ENCODE results near the gene SLC66A1.
A peak's percentile ranks its signal among the peaks of the same experiment; 100 is the strongest.

The SLC66A1 gene

GRCh38 chr1:19325958-19326747 is 14.0 kb downstream of the SLC66A1 start:
- no peak for DNase-seq

DNA sequence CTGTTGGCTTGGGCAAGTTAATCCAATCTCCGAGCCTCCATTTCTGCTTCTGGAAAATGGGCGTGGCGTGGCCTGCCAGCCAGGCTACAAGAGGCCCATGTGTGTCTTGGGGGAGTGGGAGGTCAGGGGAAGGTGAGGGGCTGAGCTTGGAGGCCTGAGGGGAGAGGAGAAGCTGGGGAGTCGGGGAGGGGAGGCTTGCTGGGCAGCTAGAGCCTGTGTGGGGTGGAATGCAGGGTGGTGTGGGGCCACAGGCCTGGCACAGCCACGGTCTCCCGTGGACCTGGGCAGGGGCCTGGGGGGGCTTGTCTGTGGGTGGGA is 14.6 kb downstream of the SLC66A1 start:
- no peak for DNase-seq

- DNase-seq, result no peak
These were observed 15.2 kb downstream of the SLC66A1 start for GRCh38 chr1:19327301-19327700.

DNA sequence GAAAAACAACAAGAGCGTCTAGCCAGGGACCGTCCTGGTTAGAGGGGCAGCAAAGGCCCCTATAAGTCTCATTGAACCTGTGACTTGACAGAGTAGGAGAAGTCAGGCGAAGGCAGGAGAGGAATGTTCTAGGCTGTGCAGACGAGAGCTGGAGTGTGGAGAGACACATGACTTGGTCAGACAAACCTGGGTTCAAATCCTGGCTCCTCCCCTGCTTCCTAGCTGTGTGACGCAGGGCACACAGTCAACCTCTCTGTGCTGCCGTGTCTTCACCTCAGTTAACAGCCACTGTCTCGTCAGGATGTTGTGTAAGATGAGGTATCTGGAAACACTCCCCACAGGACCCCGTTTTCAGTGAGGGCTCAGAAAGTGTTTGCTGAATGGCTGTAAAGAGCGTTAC is 15.6 kb downstream of the SLC66A1 start:
- no peak for DNase-seq

- no peak for DNase-seq
These were observed 16.4 kb downstream of the SLC66A1 start for GRCh38 chr1:19328486-19328885.

DNA sequence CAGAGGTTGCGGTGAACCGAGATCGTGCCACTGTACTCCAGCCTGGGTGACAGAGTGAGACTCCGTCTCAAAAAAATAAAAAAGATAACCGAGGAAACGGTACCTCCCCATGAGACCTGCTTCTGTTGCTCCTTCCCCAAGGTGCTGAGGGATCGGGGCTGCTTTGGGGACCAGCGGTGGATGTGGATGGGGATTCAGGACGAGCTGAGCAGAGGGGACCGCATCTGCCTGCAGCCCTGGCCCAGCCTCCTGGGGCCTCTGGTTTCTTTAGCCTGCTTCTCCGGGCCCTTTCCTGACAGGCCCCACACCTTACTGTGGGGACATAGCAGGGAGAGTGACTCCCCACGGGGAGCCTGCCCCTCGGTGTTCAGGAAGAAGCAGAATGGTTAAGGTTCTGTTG is 17.1 kb downstream of the SLC66A1 start:
- no peak for DNase-seq

GRCh38 chr1:19329611-19330010 is 17.5 kb downstream of the SLC66A1 start:
- no peak for DNase-seq

- DNase-seq, result no peak
These were observed 18.5 kb downstream of the SLC66A1 start for GRCh38 chr1:19330449-19331135.

DNA sequence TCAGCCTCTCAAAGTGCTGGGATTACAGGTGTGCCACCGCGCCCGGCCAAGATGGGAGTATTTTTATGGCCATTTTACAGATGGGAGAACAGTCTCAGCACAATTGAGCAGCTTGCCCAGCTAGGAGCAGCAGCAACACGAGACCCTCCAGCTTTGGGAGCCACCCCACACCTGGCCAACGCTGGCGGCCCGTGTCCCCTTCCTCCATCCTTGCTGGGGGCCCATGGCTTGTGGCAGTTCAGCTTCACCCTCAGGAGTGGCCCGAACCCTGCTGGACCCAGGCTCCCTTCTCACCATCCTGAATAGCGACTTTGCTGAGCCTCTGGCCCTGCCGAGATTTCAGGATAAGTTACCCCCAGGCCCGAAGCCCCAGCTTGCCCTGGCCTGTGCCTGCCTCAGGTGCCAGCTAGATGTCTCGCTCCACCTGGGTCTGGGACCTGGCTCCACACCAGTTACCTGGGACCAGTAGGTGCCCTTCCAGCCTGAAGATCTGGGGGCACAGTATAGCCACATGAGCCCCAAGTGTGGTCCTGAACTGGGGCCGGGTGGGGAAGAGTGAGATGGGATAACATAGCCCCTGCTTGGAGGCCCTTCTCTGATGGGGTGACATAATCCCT is 19.2 kb downstream of the SLC66A1 start:
- no peak for DNase-seq

DNA sequence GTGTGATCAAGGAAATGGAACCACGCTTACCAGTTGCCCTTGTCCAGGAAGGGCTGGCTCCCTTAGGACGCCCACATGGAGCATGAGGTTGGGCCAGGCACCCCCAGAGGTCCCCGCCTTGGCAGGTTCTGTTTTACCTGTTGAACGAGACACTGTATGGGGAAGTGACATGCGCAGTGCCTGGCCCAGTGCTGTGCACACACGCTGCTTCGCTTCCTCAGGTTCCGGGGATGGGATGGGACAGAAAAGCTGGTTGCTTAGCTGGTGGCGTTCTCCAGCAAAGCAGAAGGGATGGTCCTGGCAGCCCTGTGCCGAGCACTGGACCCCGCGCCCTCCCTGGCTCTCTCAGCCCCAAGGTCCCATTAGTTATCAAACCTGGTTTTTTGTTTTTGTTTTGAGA is 20.7 kb downstream of the SLC66A1 start:
- no peak for DNase-seq

DNA sequence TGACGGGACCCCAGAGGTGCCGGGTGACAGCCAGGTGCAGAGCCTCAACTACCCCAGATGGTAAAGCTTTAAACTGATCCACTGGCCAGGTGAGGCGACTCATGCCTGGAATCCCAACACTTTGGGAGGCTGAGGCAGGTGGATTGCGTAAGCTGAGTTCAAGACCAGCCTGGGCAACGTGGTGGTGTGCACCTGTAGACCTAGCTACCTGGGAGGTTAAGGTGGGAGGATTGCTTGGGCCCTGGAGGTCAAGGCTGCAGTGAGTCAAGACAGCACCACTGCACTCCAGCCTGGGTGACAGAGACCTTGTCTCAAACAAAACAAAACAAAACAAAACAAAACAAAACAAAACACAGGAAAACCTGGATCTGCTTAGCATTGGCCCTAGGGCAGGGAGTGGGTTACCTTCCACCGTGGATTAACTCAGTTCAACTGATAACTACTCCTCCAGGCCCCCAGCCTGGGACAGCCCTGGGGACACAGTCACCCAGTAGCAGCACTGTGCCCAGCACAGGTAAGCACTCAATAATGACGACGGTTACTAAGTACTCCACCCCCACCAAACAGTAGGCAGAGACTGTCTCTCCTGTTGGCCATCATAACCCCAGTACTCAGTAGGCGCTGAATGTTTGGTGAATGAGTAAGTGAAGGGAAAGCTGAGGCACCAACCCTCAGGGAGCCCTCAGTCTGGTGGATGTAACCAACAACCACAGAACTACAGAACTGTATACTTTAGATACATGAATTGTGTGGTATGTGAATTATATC is 21.6 kb downstream of the SLC66A1 start:
- no peak for DNase-seq

DNA sequence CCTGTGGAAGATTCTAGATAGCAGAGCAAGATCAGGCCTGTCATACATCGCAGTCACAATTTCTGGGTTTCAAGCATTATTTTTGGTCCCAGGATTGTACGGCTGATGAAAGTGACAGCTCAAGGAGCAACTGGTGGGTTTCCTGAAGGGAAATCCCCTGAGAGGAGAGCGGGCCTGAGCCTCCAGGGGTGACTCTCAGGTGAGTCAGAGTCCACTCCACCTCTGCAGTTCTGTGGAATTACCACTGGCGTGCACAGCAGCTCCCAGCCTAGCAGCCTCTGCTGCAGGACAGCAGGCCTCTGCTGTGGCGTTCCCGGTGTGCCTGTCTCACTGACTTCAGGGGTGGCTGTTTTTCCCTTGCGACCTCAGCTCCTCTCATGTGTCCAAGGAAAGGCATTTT is 24.4 kb downstream of the SLC66A1 start:
- DNase-seq, result no peak

DNA sequence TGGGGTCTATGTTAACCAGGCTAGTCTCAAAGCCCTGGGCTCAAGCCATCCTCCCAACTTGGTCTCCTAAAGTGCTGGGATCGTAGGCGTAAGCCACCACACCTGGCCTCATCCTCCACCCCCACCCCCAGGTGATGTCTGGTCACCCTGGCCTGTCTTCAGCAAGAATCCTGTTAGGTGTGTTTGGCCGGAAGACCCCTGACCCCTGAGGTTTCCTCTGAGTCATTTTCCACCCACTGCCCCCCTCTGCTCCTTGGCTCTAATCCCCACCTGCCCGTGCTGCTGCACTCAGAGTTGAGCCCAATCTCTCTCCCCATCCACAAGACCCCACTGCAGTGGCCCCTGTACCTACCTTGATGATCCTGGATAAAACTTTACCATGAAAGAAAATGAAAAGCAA is 25.2 kb downstream of the SLC66A1 start:
- no peak for DNase-seq

DNA sequence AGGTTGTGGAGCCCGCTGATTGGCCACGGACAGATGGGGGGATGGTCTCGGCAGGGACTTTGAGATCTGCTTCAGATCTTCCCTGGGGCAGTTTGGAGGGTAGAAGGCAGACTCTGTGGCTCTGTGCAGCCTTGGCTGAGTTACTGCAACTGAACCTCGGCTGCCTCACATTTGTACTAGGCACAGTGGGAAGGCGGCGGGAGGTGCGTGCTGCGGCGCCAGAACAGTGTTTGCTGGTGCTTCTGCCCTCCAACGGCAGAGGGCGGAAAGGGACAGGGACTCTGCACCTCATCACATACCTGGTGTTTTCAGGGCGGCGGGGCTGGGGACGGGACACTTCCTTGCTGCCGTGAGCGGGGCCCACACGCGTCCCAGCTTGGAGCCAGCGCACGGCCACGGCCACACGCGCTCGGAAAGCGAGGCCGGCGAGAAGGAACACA is 26.2 kb downstream of the SLC66A1 start:
- no peak for DNase-seq

- DNase-seq, result no peak
These were observed 27.2 kb downstream of the SLC66A1 start for GRCh38 chr1:19339214-19339861.

DNA sequence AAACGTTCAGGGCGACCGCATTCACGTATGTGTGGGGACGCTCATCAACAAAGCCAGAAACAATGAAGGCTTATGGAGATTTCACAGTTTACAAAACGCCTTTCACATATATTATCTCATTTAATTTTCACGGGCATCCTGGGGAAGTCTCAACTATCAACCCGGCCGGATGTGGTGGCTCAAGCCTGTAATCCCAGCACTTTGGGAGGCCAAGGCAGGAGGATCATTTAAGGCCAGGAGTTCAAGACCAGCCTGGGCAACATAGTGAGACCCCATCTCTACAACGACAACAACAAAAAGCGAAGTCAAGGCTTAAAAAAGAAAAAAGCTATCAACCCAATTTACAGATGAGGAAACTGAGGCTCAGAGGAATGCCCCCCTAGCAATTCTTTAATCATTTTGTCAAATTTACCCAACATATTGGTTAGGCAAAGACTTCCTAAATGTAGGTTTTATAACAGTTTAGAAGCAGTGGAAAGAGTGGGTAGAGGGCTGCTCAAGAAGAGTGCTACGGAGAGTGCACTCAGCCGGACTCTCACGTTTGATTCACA is 28.3 kb downstream of the SLC66A1 start:
- DNase-seq, result no peak

GRCh38 chr1:19341201-19342061 is 29.3 kb downstream of the SLC66A1 start:
- DNase-seq, result peak; percentile 35 to 44

DNA sequence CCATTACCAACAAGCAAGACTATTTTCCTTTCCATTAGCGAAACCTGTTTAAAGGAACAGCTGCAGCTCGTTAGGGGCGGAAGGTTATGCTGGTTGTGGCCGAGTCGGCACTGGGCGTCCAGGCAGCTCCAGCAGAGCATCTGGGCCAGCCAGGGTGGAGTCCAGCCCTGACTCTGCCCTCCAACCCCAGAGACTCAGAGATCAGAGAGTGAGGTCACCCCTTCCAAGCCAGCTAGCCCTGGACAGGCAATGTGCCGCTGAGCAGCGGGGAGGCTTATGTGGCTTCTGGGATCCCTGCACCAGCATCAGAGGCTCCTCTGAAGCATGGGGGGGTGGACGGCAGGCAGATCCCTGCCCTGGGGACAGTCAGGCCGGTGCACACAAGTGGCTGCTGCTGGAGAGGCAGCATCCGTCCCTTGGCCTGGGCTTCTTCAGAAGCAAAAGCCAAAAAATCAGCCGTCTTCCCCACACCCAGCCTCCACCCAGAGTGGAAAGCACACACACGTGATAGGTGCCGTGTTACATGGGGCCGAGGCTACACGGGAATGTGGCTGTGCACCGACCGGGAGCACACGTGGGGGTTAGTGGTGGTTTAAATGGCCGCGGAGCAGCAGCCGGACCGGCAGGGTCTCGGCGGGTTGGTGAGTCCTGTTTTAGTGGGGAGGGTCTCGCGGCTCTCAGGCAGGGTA is 30.1 kb downstream of the SLC66A1 start:
- DNase-seq, result no peak

DNA sequence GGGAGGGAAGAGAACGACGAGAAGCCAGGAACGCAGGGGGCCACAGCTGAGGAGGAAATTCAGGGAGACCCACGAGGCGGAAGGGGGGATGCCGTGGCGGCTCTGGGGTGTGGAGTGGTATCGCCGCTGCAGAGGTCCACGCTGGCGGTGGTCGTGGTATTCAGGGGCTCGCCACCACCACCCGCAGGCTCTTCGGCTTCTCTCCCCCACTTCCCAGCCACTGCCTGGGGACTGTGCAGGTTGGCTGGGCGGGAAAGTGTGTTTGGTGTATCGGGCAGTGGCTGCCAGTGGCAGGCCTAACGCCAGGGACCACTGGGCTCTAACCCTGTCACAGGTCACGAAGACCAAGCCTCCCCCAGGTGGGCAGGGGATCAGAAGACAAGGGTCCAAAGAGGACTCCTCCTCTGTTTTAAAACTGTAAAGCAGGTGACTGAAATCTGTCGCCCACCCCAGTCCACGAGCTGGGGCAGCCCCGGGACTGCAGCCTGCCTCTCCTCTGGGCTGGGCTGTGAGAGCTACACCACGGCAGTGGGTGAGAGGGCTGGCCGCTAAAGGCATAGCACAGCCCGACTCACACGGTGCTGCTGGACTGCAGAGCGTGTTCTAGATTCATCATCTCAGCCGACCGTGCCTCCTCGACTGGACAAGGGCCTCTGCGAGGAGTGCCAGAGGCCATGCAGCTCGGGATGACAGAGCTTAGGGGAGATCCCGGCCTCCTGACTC is 30.9 kb downstream of the SLC66A1 start:
- DNase-seq, result no peak
